WTC11 (cell line): ENCODE data around the gene SEMA3C. TPM values are rescaled to one million over a fixed set of nuclear protein-coding genes. Genes with fewer than 3 reads are reported as not detected.

Experiments used
- ATAC-seq: fragments of 200-7000 bp; cut with Tn5 transposase; 2 replicates; pipeline ENCODE4 v1.10.0; 2021; ENCODE audit warnings: mild to moderate bottlenecking, moderate library complexity
- CTCF ChIA-PET: fragments of 300-600 bp; sonication (Branson Sonifier 250); formaldehyde crosslinking; loops from one replicate; lab custom pipeline; 2021; ENCODE audit warnings: antibody characterized with exemption; lab: Charles Lee
- POLR2A ChIA-PET: fragments of 350-600 bp; sonication (Branson Sonifier 250); formaldehyde crosslinking; loops from one replicate; lab custom pipeline; 2021; ENCODE audit warnings: antibody characterized with exemption; lab: Charles Lee
- DNase-seq: peaks from one replicate; pipeline ENCODE4 v3.0.0; 2021; ENCODE audit warnings: low spot score
- H3K27ac Mint-ChIP-seq: 2 replicates; pipeline ENCODE4 v1.8.0; 2021; ENCODE audit warnings: mixed read lengths
- H3K27me3 Mint-ChIP-seq: 2 replicates; pipeline ENCODE4 v1.8.0; 2021; ENCODE audit warnings: low read depth, mild to moderate bottlenecking, moderate library complexity, mixed read lengths
- H3K36me3 Mint-ChIP-seq: 2 replicates; pipeline ENCODE4 v1.8.0; 2021; ENCODE audit warnings: mixed read lengths
- H3K4me1 Mint-ChIP-seq: 2 replicates; pipeline ENCODE4 v1.8.0; 2022; ENCODE audit warnings: mixed read lengths
- H3K4me3 Mint-ChIP-seq: 2 replicates; pipeline ENCODE4 v1.8.0; 2021; ENCODE audit warnings: mild to moderate bottlenecking, moderate library complexity, mixed read lengths
- H3K9me3 Mint-ChIP-seq: 2 replicates; pipeline ENCODE4 v1.8.0; 2021; ENCODE audit warnings: mixed read lengths
- ATF2 ChIP-seq: sonication (generic); formaldehyde crosslinking; IDR thresholded peaks from 2 replicates; pipeline ENCODE4 v1.8.1; 2022; ENCODE audit warnings: low read depth, missing genetic modification reagents, borderline replicate concordance
- ATF6 ChIP-seq: sonication (generic); formaldehyde crosslinking; IDR thresholded peaks from 2 replicates; pipeline ENCODE4 v1.8.1; 2023; ENCODE audit warnings: mild to moderate bottlenecking, missing genetic modification reagents
- CTCF ChIP-seq: fragments of 200-600 bp; IDR thresholded peaks from 2 replicates; pipeline ENCODE4 v1.8.0; 2022; ENCODE audit warnings: antibody characterized with exemption
- E2F4 ChIP-seq: sonication (generic); formaldehyde crosslinking; IDR thresholded peaks from 2 replicates; pipeline ENCODE4 v1.8.1; 2022; ENCODE audit warnings: low read depth, mild to moderate bottlenecking, moderate library complexity, missing genetic modification reagents, borderline replicate concordance
- E2F5 ChIP-seq: sonication (generic); formaldehyde crosslinking; IDR thresholded peaks from 2 replicates; pipeline ENCODE4 v1.8.1; 2022; ENCODE audit warnings: mild to moderate bottlenecking, moderate library complexity, missing genetic modification reagents
- EMX1 ChIP-seq: fragments of 250-450 bp; sonication (Bioruptor Pico); IDR thresholded peaks from 2 replicates; pipeline ENCODE4 v1.8.0; 2021; ENCODE audit warnings: mild to moderate bottlenecking
- ERG ChIP-seq: fragments of 250-450 bp; sonication (Bioruptor Pico); IDR thresholded peaks from 2 replicates; pipeline ENCODE4 v1.8.0; 2021; ENCODE audit warnings: mild to moderate bottlenecking
- FOXJ3 ChIP-seq: sonication (generic); formaldehyde crosslinking; IDR thresholded peaks from 2 replicates; pipeline ENCODE4 v1.9.0; 2021; ENCODE audit warnings: missing genetic modification reagents, mild to moderate bottlenecking, borderline replicate concordance
- GRHL2 ChIP-seq: fragments of 250-450 bp; sonication (Bioruptor Pico); IDR thresholded peaks from 2 replicates; pipeline ENCODE4 v1.8.0; 2022; ENCODE audit warnings: mild to moderate bottlenecking, moderate library complexity; ENCODE audit not compliant: insufficient replicate concordance, severe bottlenecking
- HMGXB4 ChIP-seq: sonication (generic); formaldehyde crosslinking; IDR thresholded peaks from 2 replicates; pipeline ENCODE4 v1.8.1; 2023; ENCODE audit warnings: mild to moderate bottlenecking, moderate library complexity, missing genetic modification reagents
- IRF1 ChIP-seq: sonication (generic); formaldehyde crosslinking; IDR thresholded peaks from 2 replicates; pipeline ENCODE4 v1.8.0; 2023; ENCODE audit warnings: missing genetic modification reagents
- JAZF1 ChIP-seq: fragments of 250-450 bp; sonication (Bioruptor Pico); IDR thresholded peaks from 2 replicates; pipeline ENCODE4 v1.9.0; 2021; ENCODE audit warnings: moderate library complexity, mild to moderate bottlenecking, inconsistent platforms
- PRRX2 ChIP-seq: fragments of 250-450 bp; sonication (Bioruptor Pico); IDR thresholded peaks from 2 replicates; pipeline ENCODE4 v1.8.0; 2021; ENCODE audit warnings: mild to moderate bottlenecking
- RELA ChIP-seq: sonication (generic); formaldehyde crosslinking; IDR thresholded peaks from 2 replicates; pipeline ENCODE4 v1.8.1; 2022; ENCODE audit warnings: missing genetic modification reagents, mild to moderate bottlenecking, borderline replicate concordance
- USF1 ChIP-seq: sonication (generic); formaldehyde crosslinking; IDR thresholded peaks from 2 replicates; pipeline ENCODE4 v1.8.0; 2022; ENCODE audit warnings: mild to moderate bottlenecking, missing genetic modification reagents
- ZNF512 ChIP-seq: sonication (generic); formaldehyde crosslinking; IDR thresholded peaks from 2 replicates; pipeline ENCODE4 v1.8.1; 2022; ENCODE audit warnings: missing genetic modification reagents, borderline replicate concordance
- total RNA-seq: library from RNA; stranded (reverse); gene quantifications from 3 replicates; pipeline ENCODE4 v1.2.3, GENCODE V29; 2021

SEMA3C gene
- total RNA-seq, 1 experiment from 2014 or later = 2.1 TPM

GRCh38 chr7:80841423-80841955 lies 77.4 kb downstream of the SEMA3C start:
- CTCF ChIA-PET = interaction anchor here (0.6 to 1.9 kb wide), 2 partner anchors 27 to 629 kb away, joined by 5 to 6 read pairs; no protein-coding TSS in a partner anchor
- H3K36me3 Mint-ChIP-seq = no peaks in the 10 kb centered on the region
- no peaks in the 10 kb centered on the region; the same call in 1 of the 2 replicates for H3K27me3 Mint-ChIP-seq
- no peak for TF ChIP-seq EMX1 (CRISPR knock-in tag)
- no peak for TF ChIP-seq RELA (CRISPR knock-in tag)
- TF ChIP-seq FOXJ3 (CRISPR knock-in tag) = no peak
- no peak for TF ChIP-seq ZNF512 (CRISPR knock-in tag)
- no peak for TF ChIP-seq HMGXB4
- no peak for TF ChIP-seq IRF1 (CRISPR knock-in tag)
- TF ChIP-seq ERG = no peak
- TF ChIP-seq ATF6 = no peak
- TF ChIP-seq JAZF1 (CRISPR knock-in tag) = no peak
- POLR2A ChIA-PET = interaction anchor here (0.6 kb wide), 1 partner anchor 10 kb away, joined by 5 read pairs; no protein-coding TSS in a partner anchor
- peaks cover 29% of the 10 kb centered on the region for H3K4me1 Mint-ChIP-seq
- ATAC-seq = no peak
- no peaks in the 10 kb centered on the region for H3K9me3 Mint-ChIP-seq
- H3K27ac Mint-ChIP-seq = no peak overlapping the region
- H3K4me3 Mint-ChIP-seq = no peak overlapping the region
- DNase-seq = no peak

- Mint-ChIP-seq H3K36me3 (no peaks in the 10 kb centered on the region), H3K9me3 (no peaks in the 10 kb centered on the region), H3K27me3 (no peaks in the 10 kb centered on the region), H3K4me1 (peaks cover 29% of the 10 kb centered on the region), H3K27ac (no peak overlapping the region), H3K4me3 (no peak overlapping the region)
- POLR2A ChIA-PET = no interaction called here
- CTCF ChIA-PET = interaction anchor here (1.9 kb wide), 1 partner anchor 629 kb away, joined by 6 read pairs; no protein-coding TSS in a partner anchor
- ATAC-seq = no peak
- DNase-seq = no peak
- TF ChIP-seq CTCF (no peak), GRHL2 (CRISPR knock-in tag) (no peak), USF1 (CRISPR knock-in tag) (no peak), E2F4 (CRISPR knock-in tag) (no peak), PRRX2 (no peak), EMX1 (CRISPR knock-in tag) (no peak), E2F5 (CRISPR knock-in tag) (no peak), ATF2 (CRISPR knock-in tag) (no peak), ERG (no peak)
Observed at GRCh38 chr7:80840681-80841080, 78.2 kb downstream of the SEMA3C start.
